HG02981 (cell line): ENCODE data around the gene PPP1R7.

ENCODE experiments used
- ATAC-seq: cut with Tn5 transposase; IDR thresholded peaks from one replicate; pipeline ENCODE4 v1.9.1; 2021; ENCODE audit warnings: mild to moderate bottlenecking, moderate library complexity; ENCODE audit not compliant: unreplicated experiment

Gene PPP1R7

GRCh38 chr2:241209271-241209670 is 59.0 kb downstream of the PPP1R7 start:
- ATAC-seq, result no peak

- ATAC-seq, result no peak
Measured at GRCh38 chr2:241211276-241211675, 61.0 kb downstream of the PPP1R7 start.

- ATAC-seq, result no peak
Measured at GRCh38 chr2:241213041-241213440, 62.8 kb downstream of the PPP1R7 start.

- no peak for ATAC-seq
Measured at GRCh38 chr2:241213567-241213966, 63.3 kb downstream of the PPP1R7 start.

GRCh38 chr2:241214209-241214608 is 63.9 kb downstream of the PPP1R7 start:
- ATAC-seq, result no peak

- no peak for ATAC-seq
Measured at GRCh38 chr2:241214766-241215165, 64.5 kb downstream of the PPP1R7 start.

GRCh38 chr2:241215421-241215820 is 65.2 kb downstream of the PPP1R7 start:
- ATAC-seq, result no peak

- ATAC-seq, result no peak
Measured at GRCh38 chr2:241216211-241216761, 66.0 kb downstream of the PPP1R7 start.

- peak; percentile 60 for ATAC-seq
Measured at GRCh38 chr2:241217320-241218031, 67.2 kb downstream of the PPP1R7 start.

GRCh38 chr2:241218131-241219029 is 68.1 kb downstream of the PPP1R7 start:
- no peak for ATAC-seq

GRCh38 chr2:241219030-241219382 is 68.7 kb downstream of the PPP1R7 start:
- no peak for ATAC-seq

GRCh38 chr2:241219856-241220356 is 69.6 kb downstream of the PPP1R7 start:
- no peak for ATAC-seq

GRCh38 chr2:241223211-241224017 is 73.1 kb downstream of the PPP1R7 start:
- ATAC-seq, result no peak

GRCh38 chr2:241224018-241224850 is 74.0 kb downstream of the PPP1R7 start:
- no peak for ATAC-seq

GRCh38 chr2:241224851-241225438 is 74.7 kb downstream of the PPP1R7 start:
- ATAC-seq, result no peak

GRCh38 chr2:241225545-241225944 is 75.3 kb downstream of the PPP1R7 start:
- no peak for ATAC-seq

GRCh38 chr2:241225983-241226382 is 75.7 kb downstream of the PPP1R7 start:
- no peak for ATAC-seq

- ATAC-seq, result no peak
Measured at GRCh38 chr2:241226723-241227572, 76.7 kb downstream of the PPP1R7 start.

- no peak for ATAC-seq
Measured at GRCh38 chr2:241227594-241227993, 77.3 kb downstream of the PPP1R7 start.
